ENCODE results near the gene NIM1K. TPM values are rescaled to one million over a fixed set of nuclear protein-coding genes. Genes with fewer than 3 reads are reported as not detected.
"Not testable (repeated sequence)": the region's sequence is repeated elsewhere in the genome, so short reads cannot be mapped to it uniquely, and the experiment has no call there.

NIM1K gene
- total RNA-seq, 3 donors from 2014 or later, result 0.29 to 0.48 (median 0.33) TPM

GRCh38 chr5:43258116-43258515 is 66.1 kb downstream of the NIM1K start:
- H3K27ac ChIP-seq, result no peak overlapping the region
- no peaks in the 10 kb centered on the region for H3K4me1 ChIP-seq
- no peaks in the 10 kb centered on the region for H3K36me3 ChIP-seq
- no peak for DNase-seq (ENCODE audit: low spot score in 2 of 2)
- intact Hi-C loops (cut with DNase I; ENCODE audit: low total_unique reads), result no loop called here
- no peak overlapping the region for H3K4me3 ChIP-seq
- peaks cover 0 to 5% of the 10 kb centered on the region in 2 donors for H3K9me3 ChIP-seq
- no peaks in the 10 kb centered on the region for H3K27me3 ChIP-seq
- TF ChIP-seq POLR2AphosphoS5 (IDR thresholded peaks at IDR 0.05) (no peak), CTCF (IDR thresholded peaks at IDR 0.05) (no peak), POLR2A (IDR thresholded peaks at IDR 0.05) (no peak)

GRCh38 chr5:43262269-43262668 is 70.2 kb downstream of the NIM1K start:
- H3K4me1 ChIP-seq; H3K27ac ChIP-seq; H3K27me3 ChIP-seq; intact Hi-C loops (cut with DNase I; ENCODE audit: low total_unique reads); H3K36me3 ChIP-seq; H3K9me3 ChIP-seq; H3K4me3 ChIP-seq; DNase-seq (ENCODE audit: low spot score in 2 of 2): not testable (repeated sequence)

GRCh38 chr5:43268188-43268820 is 76.3 kb downstream of the NIM1K start:
- Histone ChIP-seq H3K4me3 (no peak overlapping the region), H3K4me1 (no peaks in the 10 kb centered on the region), H3K27me3 (no peaks in the 10 kb centered on the region), H3K36me3 (no peaks in the 10 kb centered on the region), H3K9me3 (peaks cover 0 to 6% of the 10 kb centered on the region in 2 donors), H3K27ac (no peak overlapping the region)
- intact Hi-C loops (cut with DNase I; ENCODE audit: low total_unique reads), result no loop called here
- no peak for DNase-seq (ENCODE audit: low spot score in 2 of 2)
- no peak for TF ChIP-seq POLR2AphosphoS5 (IDR thresholded peaks at IDR 0.05)
- no peak for TF ChIP-seq POLR2A (IDR thresholded peaks at IDR 0.05)
- TF ChIP-seq CTCF (IDR thresholded peaks at IDR 0.05), result no peak

GRCh38 chr5:43270645-43271044 is 78.6 kb downstream of the NIM1K start:
- intact Hi-C loops (cut with DNase I; ENCODE audit: low total_unique reads), result no loop called here
- Histone ChIP-seq H3K9me3 (peaks cover 0 to 6% of the 10 kb centered on the region in 2 donors), H3K27me3 (no peaks in the 10 kb centered on the region), H3K4me1 (no peaks in the 10 kb centered on the region), H3K27ac (no peak overlapping the region), H3K4me3 (no peak overlapping the region), H3K36me3 (no peaks in the 10 kb centered on the region)
- TF ChIP-seq CTCF (IDR thresholded peaks at IDR 0.05) (no peak), POLR2AphosphoS5 (IDR thresholded peaks at IDR 0.05) (no peak), POLR2A (IDR thresholded peaks at IDR 0.05) (no peak)
- DNase-seq (ENCODE audit: low spot score in 2 of 2), result no peak

GRCh38 chr5:43273552-43273951 is 81.5 kb downstream of the NIM1K start:
- no peak for TF ChIP-seq CTCF (IDR thresholded peaks at IDR 0.05)
- no peak for TF ChIP-seq POLR2AphosphoS5 (IDR thresholded peaks at IDR 0.05)
- no peak for TF ChIP-seq POLR2A (IDR thresholded peaks at IDR 0.05)
- no peaks in the 10 kb centered on the region for H3K4me1 ChIP-seq
- no peaks in the 10 kb centered on the region for H3K36me3 ChIP-seq
- no peak overlapping the region for H3K4me3 ChIP-seq
- H3K27ac ChIP-seq, result no peak overlapping the region
- H3K27me3 ChIP-seq, result no peaks in the 10 kb centered on the region
- intact Hi-C loops (cut with DNase I; ENCODE audit: low total_unique reads), result no loop called here
- peaks cover 0 to 6% of the 10 kb centered on the region in 2 donors for H3K9me3 ChIP-seq
- DNase-seq (ENCODE audit: low spot score in 2 of 2), result no peak
